Measurements from ENCODE around the gene TBX4. TPM values are rescaled to one million over a fixed set of nuclear protein-coding genes. Genes with fewer than 3 reads are reported as not detected.

The TBX4 gene
- total and polyA plus RNA-seq, 2 of the 13 experiments (the other 11 are each of a cell fraction or from before 2014, with no cell fraction given): 0.11 to 1.1 TPM

DNA sequence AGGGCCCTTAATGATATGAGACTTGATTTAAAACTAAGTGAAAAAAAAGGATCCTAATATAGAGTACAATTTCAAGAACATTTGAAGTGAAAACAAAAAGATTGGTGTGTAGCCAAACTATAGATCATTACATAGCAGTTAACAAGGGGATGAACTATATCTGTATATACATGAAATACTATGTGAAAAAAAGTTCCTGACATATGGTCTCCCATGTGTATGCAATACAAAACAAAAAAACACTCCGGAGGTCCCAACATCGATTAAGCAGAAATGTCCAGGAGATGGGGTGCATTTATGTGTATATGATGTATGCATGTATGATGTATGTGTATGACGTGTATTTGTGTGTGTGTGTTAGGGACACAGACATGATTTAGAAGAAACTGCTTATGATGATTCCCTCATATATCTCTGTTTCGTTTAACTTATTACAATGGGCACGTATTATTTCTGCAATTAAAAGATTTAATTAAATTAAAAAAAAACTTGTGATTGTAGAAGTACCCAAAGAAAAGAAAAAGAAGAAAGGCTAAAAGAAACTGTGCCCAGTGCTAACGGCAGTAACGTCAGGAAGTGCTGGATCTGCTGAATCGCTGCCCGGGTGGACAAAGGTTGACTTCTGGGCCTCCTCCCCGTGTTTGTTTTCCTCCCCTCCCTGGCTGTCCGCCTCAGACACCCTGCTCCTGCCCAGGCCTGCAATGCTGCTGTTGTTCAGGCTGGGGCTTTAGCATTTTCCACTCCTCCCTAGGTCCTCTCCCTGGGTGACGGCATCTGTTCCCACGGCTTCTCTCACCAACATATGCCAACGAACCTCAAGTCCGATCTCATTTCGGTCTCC is 36.9 kb downstream of the TBX4 start (continued):
- TF ChIP-seq SIX1 (CRISPR knock-in tag; IDR thresholded peaks at IDR 0.05; ENCODE audit: borderline replicate concordance): no peak
- TF ChIP-seq ZNF629 (CRISPR knock-in tag; conservative IDR thresholded peaks at IDR 0.05): no peak
- TF ChIP-seq POLR2AphosphoS5 (IDR thresholded peaks at IDR 0.05; ENCODE audit: low read depth, low read length): no peak; the same call in 1 of the 2 replicates
- 0 out of 2 replicates have a peak, but pooled peaks have one; percentile 46 for TF ChIP-seq FOXK1 (CRISPR knock-in tag; IDR thresholded peaks at IDR 0.05; ENCODE audit: borderline replicate concordance, low read depth)
- peak; percentile 33; the same call in 1 of the 2 replicates for TF ChIP-seq ZNF788 (CRISPR knock-in tag; IDR thresholded peaks at IDR 0.05; ENCODE audit: borderline replicate concordance)
- TF ChIP-seq, protein P1, sequence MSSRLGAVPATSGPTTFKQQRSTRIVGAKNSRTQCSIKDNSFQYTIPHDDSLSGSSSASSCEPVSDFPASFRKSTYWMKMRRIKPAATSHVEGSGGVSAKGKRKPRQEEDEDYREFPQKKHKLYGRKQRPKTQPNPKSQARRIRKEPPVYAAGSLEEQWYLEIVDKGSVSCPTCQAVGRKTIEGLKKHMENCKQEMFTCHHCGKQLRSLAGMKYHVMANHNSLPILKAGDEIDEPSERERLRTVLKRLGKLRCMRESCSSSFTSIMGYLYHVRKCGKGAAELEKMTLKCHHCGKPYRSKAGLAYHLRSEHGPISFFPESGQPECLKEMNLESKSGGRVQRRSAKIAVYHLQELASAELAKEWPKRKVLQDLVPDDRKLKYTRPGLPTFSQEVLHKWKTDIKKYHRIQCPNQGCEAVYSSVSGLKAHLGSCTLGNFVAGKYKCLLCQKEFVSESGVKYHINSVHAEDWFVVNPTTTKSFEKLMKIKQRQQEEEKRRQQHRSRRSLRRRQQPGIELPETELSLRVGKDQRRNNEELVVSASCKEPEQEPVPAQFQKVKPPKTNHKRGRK (CRISPR knock-in tag; IDR thresholded peaks at IDR 0.05): no peak
- TF ChIP-seq SMC3 (IDR thresholded peaks at IDR 0.05; ENCODE audit: low read length): no peak
- TF ChIP-seq, protein P2, sequence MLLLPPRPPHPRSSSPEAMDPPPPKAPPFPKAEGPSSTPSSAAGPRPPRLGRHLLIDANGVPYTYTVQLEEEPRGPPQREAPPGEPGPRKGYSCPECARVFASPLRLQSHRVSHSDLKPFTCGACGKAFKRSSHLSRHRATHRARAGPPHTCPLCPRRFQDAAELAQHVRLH (CRISPR knock-in tag; IDR thresholded peaks at IDR 0.05; ENCODE audit: borderline replicate concordance, low read depth): peak; percentile 62; the same call in 1 of the 2 replicates
- peak; percentile 91 for TF ChIP-seq ZFX (CRISPR knock-in tag; IDR thresholded peaks at IDR 0.05; ENCODE audit: low read depth)
- no peak for TF ChIP-seq MYNN (CRISPR knock-in tag; IDR thresholded peaks at IDR 0.05; ENCODE audit: low read depth)
- TF ChIP-seq DR1 (CRISPR knock-in tag; IDR thresholded peaks at IDR 0.05): peak; percentile 61; the same call in 1 of the 2 replicates
- TF ChIP-seq, protein P3, sequence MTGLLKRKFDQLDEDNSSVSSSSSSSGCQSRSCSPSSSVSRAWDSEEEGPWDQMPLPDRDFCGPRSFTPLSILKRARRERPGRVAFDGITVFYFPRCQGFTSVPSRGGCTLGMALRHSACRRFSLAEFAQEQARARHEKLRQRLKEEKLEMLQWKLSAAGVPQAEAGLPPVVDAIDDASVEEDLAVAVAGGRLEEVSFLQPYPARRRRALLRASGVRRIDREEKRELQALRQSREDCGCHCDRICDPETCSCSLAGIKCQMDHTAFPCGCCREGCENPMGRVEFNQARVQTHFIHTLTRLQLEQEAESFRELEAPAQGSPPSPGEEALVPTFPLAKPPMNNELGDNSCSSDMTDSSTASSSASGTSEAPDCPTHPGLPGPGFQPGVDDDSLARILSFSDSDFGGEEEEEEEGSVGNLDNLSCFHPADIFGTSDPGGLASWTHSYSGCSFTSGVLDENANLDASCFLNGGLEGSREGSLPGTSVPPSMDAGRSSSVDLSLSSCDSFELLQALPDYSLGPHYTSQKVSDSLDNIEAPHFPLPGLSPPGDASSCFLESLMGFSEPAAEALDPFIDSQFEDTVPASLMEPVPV (CRISPR knock-in tag; IDR thresholded peaks at IDR 0.05): no peak
- peak; percentile 85; the same call in 1 of the 2 replicates for TF ChIP-seq ZNF792 (CRISPR knock-in tag; IDR thresholded peaks at IDR 0.05)
- TF ChIP-seq ZNF121 (CRISPR knock-in tag; IDR thresholded peaks at IDR 0.05): no peak
- TF ChIP-seq, protein P4, sequence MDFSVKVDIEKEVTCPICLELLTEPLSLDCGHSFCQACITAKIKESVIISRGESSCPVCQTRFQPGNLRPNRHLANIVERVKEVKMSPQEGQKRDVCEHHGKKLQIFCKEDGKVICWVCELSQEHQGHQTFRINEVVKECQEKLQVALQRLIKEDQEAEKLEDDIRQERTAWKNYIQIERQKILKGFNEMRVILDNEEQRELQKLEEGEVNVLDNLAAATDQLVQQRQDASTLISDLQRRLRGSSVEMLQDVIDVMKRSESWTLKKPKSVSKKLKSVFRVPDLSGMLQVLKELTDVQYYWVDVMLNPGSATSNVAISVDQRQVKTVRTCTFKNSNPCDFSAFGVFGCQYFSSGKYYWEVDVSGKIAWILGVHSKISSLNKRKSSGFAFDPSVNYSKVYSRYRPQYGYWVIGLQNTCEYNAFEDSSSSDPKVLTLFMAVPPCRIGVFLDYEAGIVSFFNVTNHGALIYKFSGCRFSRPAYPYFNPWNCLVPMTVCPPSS (IDR thresholded peaks at IDR 0.05): no peak
- peak; percentile 35; the same call in 1 of the 2 replicates for TF ChIP-seq BORCS8-MEF2B (CRISPR knock-in tag; IDR thresholded peaks at IDR 0.05)
- peak; percentile 55; the same call in 1 of the 2 replicates for TF ChIP-seq SOX5 (CRISPR knock-in tag; IDR thresholded peaks at IDR 0.05; ENCODE audit: borderline replicate concordance)
- 0 out of 2 replicates have a peak, but pooled peaks have one; percentile 32 for TF ChIP-seq PPARG (CRISPR knock-in tag; conservative IDR thresholded peaks at IDR 0.05)
- no peak for TF ChIP-seq KAT2B (IDR thresholded peaks at IDR 0.05; ENCODE audit: borderline replicate concordance, low read depth, low read length)
- TF ChIP-seq, protein P5, sequence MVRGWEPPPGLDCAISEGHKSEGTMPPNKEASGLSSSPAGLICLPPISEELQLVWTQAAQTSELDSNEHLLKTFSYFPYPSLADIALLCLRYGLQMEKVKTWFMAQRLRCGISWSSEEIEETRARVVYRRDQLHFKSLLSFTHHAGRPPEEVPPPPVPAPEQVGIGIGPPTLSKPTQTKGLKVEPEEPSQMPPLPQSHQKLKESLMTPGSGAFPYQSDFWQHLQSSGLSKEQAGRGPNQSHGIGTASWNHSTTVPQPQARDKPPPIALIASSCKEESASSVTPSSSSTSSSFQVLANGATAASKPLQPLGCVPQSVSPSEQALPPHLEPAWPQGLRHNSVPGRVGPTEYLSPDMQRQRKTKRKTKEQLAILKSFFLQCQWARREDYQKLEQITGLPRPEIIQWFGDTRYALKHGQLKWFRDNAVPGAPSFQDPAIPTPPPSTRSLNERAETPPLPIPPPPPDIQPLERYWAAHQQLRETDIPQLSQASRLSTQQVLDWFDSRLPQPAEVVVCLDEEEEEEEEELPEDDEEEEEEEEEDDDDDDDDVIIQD (CRISPR knock-in tag; IDR thresholded peaks at IDR 0.05; ENCODE audit: low read depth): 0 out of 2 replicates have a peak, but pooled peaks have one; percentile 19
- TF ChIP-seq MED13 (CRISPR knock-in tag; IDR thresholded peaks at IDR 0.05): 0 out of 2 replicates have a peak, but pooled peaks have one; percentile 47
- peak; percentile 34; the same call in 1 of the 2 replicates for TF ChIP-seq CEBPG (CRISPR knock-in tag; IDR thresholded peaks at IDR 0.05)
- TF ChIP-seq ZNF33A (CRISPR knock-in tag; IDR thresholded peaks at IDR 0.05; ENCODE audit: borderline replicate concordance): no peak
- TF ChIP-seq RAD21 (CRISPR knock-in tag; IDR thresholded peaks at IDR 0.05): 0 out of 2 replicates have a peak, but pooled peaks have one; percentile 9

All from HepG2 (cell line).